Measurements from ENCODE around the gene NECTIN1. TPM values are rescaled to one million over a fixed set of nuclear protein-coding genes. Genes with fewer than 3 reads are reported as not detected.

Gene NECTIN1
- total RNA-seq, 1 experiment from 2014 or later: 23.8 TPM

- ChIA-PET RAD21 (ENCODE audit: low non-redundant PET in 1 of 2, low total read pairs in 2 of 2, uncharacterized antibody in 2 of 2, unreplicated experiment in 2 of 2) (no interaction called here), CTCF (no interaction called here), POLR2A (no interaction called here)
- Histone ChIP-seq H3K36me3 (ENCODE audit: control insufficient read depth in 1 of 2, insufficient read depth in 2 of 2, low read length in 2 of 2) (no peaks in the 10 kb centered on the region), H3K4me2 (ENCODE audit: low read length) (no peak overlapping the region), H3K9ac (ENCODE audit: low read length) (no peak overlapping the region), H3K4me3 (replicated peaks in 1 of 2; ENCODE audit: low read depth in 1 of 2, low read length in 2 of 2) (no peak overlapping the region), H3K27me3 (ENCODE audit: insufficient read depth, low read length) (no peaks in the 10 kb centered on the region), H4K20me1 (ENCODE audit: insufficient read depth) (no peaks in the 10 kb centered on the region), H3K27ac (ENCODE audit: low read depth, low read length) (no peak overlapping the region), H3K79me2 (ENCODE audit: insufficient read depth, low read length) (peaks cover 32% of the 10 kb centered on the region; the same call in 1 of the 2 replicates), H2AFZ (ENCODE audit: low read depth, low read length, poor library complexity, severe bottlenecking) (no peak overlapping the region), H3K9me3 (ENCODE audit: control insufficient read depth in 1 of 2, insufficient read depth in 1 of 2, low read depth in 1 of 2, low read length in 2 of 2) (no peaks in the 10 kb centered on the region), H3K9me2 (ENCODE audit: insufficient read depth) (no peaks in the 10 kb centered on the region), H3K4me1 (ENCODE audit: control insufficient read depth in 1 of 2, insufficient read depth in 2 of 2, low read length in 2 of 2) (peaks cover 12 to 16% of the 10 kb centered on the region in 2 experiments)
- TF ChIP-seq YY1 (IDR thresholded peaks at IDR 0.05; ENCODE audit: extremely low read depth, insufficient replicate concordance, low read depth, low read length): no peak
- TF ChIP-seq POLR2AphosphoS5 (IDR thresholded peaks at IDR 0.05; ENCODE audit: low read depth, low read length): no peak
- no peak for TF ChIP-seq REST (IDR thresholded peaks at IDR 0.05; ENCODE audit: low read depth)
- TF ChIP-seq ATF3 (IDR thresholded peaks at IDR 0.05): no peak
- no peak for TF ChIP-seq ELF1 (IDR thresholded peaks at IDR 0.05; ENCODE audit: borderline replicate concordance, low read depth)
- no peak for TF ChIP-seq ZFX (IDR thresholded peaks at IDR 0.05)
- no peak for TF ChIP-seq EZH2 (IDR thresholded peaks at IDR 0.05)
- no peak for TF ChIP-seq ZBTB33 (IDR thresholded peaks at IDR 0.05; ENCODE audit: extremely low read depth, insufficient replicate concordance, low read length)
- no peak for TF ChIP-seq CBX3 (IDR thresholded peaks at IDR 0.05; ENCODE audit: low read depth)
- TF ChIP-seq EZH2phosphoT487 (IDR thresholded peaks at IDR 0.05; ENCODE audit: borderline replicate concordance): no peak
- BruUV-seq (replicated peaks): no TSS peak
- no peak for ATAC-seq
- DNase-seq (ENCODE audit: low read depth, low spot score): no peak
- intact Hi-C loops (cut with micrococcal nuclease): no loop called here
Observed at GRCh38 chr11:119716582-119717498, 12.2 kb downstream of the NECTIN1 start.

Data from HCT116 (cell line).